MCF 10A (cell line): ENCODE results near the gene WRAP53. TPM values are rescaled to one million over a fixed set of nuclear protein-coding genes. Genes with fewer than 3 reads are reported as not detected.

Source experiments
- BruUV-seq: library from RNA; stranded (reverse); fragments of 400-500 nt; replicated peaks from 2 replicates; lab custom pipeline; 2021; lab: Mats Ljungman, UMichigan
- CTCF ChIA-PET: fragments of 300-600 bp; sonication (Branson Sonifier 250); formaldehyde crosslinking; extraction: SDS; loops from one replicate; lab custom pipeline; 2021; ENCODE audit warnings: antibody characterized with exemption, inconsistent platforms; lab: Yijun Ruan, JAX
- POLR2A ChIA-PET: fragments of 300-600, 350-650 bp; sonication (Branson Sonifier 250); formaldehyde crosslinking; extraction: SDS; loops from one replicate; lab custom pipeline; 2020; ENCODE audit warnings: antibody characterized with exemption, inconsistent platforms; lab: Yijun Ruan, JAX
- DNase-seq: peaks from one replicate; pipeline ENCODE4 v3.0.0-alpha.2; 2018; ENCODE audit not compliant: unreplicated experiment
- H3K27ac Mint-ChIP-seq: one replicate; pipeline ENCODE4 v1.8.0; 2022; ENCODE audit warnings: mild to moderate bottlenecking, low read depth, mixed read lengths; ENCODE audit not compliant: unreplicated experiment
- H3K27me3 Mint-ChIP-seq: one replicate; pipeline ENCODE4 v1.8.0; 2022; ENCODE audit warnings: mixed read lengths; ENCODE audit not compliant: insufficient read depth, unreplicated experiment
- H3K36me3 Mint-ChIP-seq: one replicate; pipeline ENCODE4 v1.8.0; 2022; ENCODE audit warnings: mild to moderate bottlenecking, moderate library complexity, mixed read lengths; ENCODE audit not compliant: insufficient read depth, unreplicated experiment
- H3K4me1 Mint-ChIP-seq: one replicate; pipeline ENCODE4 v1.8.0; 2022; ENCODE audit warnings: mixed read lengths; ENCODE audit not compliant: insufficient read depth, unreplicated experiment
- H3K4me3 Mint-ChIP-seq: one replicate; pipeline ENCODE4 v1.8.0; 2022; ENCODE audit warnings: mild to moderate bottlenecking, moderate library complexity, mixed read lengths; ENCODE audit not compliant: unreplicated experiment
- H3K9me3 Mint-ChIP-seq: one replicate; pipeline ENCODE4 v1.8.0; 2022; ENCODE audit warnings: mixed read lengths; ENCODE audit not compliant: unreplicated experiment
- CTCF ChIP-seq: fragments of 200-600 bp; IDR thresholded peaks from one replicate; pipeline ENCODE4 v1.8.0; 2022; ENCODE audit warnings: antibody characterized with exemption, mild to moderate bottlenecking; ENCODE audit not compliant: unreplicated experiment
- intact Hi-C: fragments of 100-400 bp; cut with micrococcal nuclease; formaldehyde crosslinking; loops from 2 replicates; pipeline ENCODE4 v1.14.1; 2022
- total RNA-seq: library from RNA; stranded (reverse); gene quantifications from 2 replicates; pipeline ENCODE4 v1.2.3, GENCODE V29; 2022

The WRAP53 gene
- total RNA-seq, 1 experiment from 2014 or later: 10.7 TPM

- ChIA-PET POLR2A (interaction anchor here (0.6 kb wide), 1 partner anchor 118 kb away, joined by 3 read pairs; no protein-coding TSS in a partner anchor), CTCF (interaction anchor here (0.6 to 5.5 kb wide), 5 partner anchors 83 to 554 kb away, joined by 3 to 36 read pairs (median 3); partner anchors contain the start of genes KDM6B and SLC25A35)
- intact Hi-C loops: no loop called here
- Mint-ChIP-seq H3K4me1 (peaks cover 6% of the 10 kb centered on the region), H3K36me3 (no peaks in the 10 kb centered on the region), H3K4me3 (peak overlapping the region; percentile 67), H3K27me3 (peaks cover 56% of the 10 kb centered on the region), H3K9me3 (no peaks in the 10 kb centered on the region), H3K27ac (peak overlapping the region; percentile 43)
- BruUV-seq: no TSS peak
- no peak for DNase-seq
- TF ChIP-seq CTCF: no peak
Observed at GRCh38 chr17:7740481-7741001, 52.3 kb downstream of the WRAP53 start.

- TF ChIP-seq CTCF: no peak
- DNase-seq: no peak
- H3K4me1 Mint-ChIP-seq: peaks cover 11% of the 10 kb centered on the region
- no peak overlapping the region for H3K4me3 Mint-ChIP-seq
- BruUV-seq: no TSS peak
- ChIA-PET CTCF (interaction anchor here (0.6 to 5.5 kb wide), 31 partner anchors 8 to 316 kb away, joined by 3 to 36 read pairs (median 5); partner anchors contain the start of genes KDM6B and WRAP53), POLR2A (interaction anchor here (1.1 to 2.2 kb wide), 7 partner anchors 11 to 114 kb away, joined by 3 to 14 read pairs (median 5); partner anchors contain the start of genes KDM6B and NAA38)
- intact Hi-C loops: loop anchor here (1.0 to 2.0 kb wide), 7 partner anchors 40 to 314 kb away; no protein-coding TSS in a partner anchor
- no peaks in the 10 kb centered on the region for H3K9me3 Mint-ChIP-seq
- no peaks in the 10 kb centered on the region for H3K36me3 Mint-ChIP-seq
- peaks cover 35% of the 10 kb centered on the region for H3K27me3 Mint-ChIP-seq
- H3K27ac Mint-ChIP-seq: no peak overlapping the region
Observed at GRCh38 chr17:7742729-7743128, 54.5 kb downstream of the WRAP53 start.

GRCh38 chr17:7744416-7744815 lies 56.1 kb downstream of the WRAP53 start:
- ChIA-PET POLR2A (interaction anchor here (0.7 to 1.5 kb wide), 4 partner anchors 9 to 99 kb away, joined by 3 to 14 read pairs (median 3); no protein-coding TSS in a partner anchor), CTCF (interaction anchor here (0.6 to 5.5 kb wide), 32 partner anchors 11 to 375 kb away, joined by 3 to 36 read pairs (median 5); partner anchors contain the start of genes KDM6B and TP53)
- intact Hi-C loops: no loop called here
- DNase-seq: no peak
- no TSS peak for BruUV-seq
- Mint-ChIP-seq H3K36me3 (no peaks in the 10 kb centered on the region), H3K4me3 (no peak overlapping the region), H3K9me3 (no peaks in the 10 kb centered on the region), H3K27me3 (peaks cover 18% of the 10 kb centered on the region), H3K27ac (no peak overlapping the region), H3K4me1 (peaks cover 11% of the 10 kb centered on the region)
- TF ChIP-seq CTCF: no peak

GRCh38 chr17:7745748-7746470 lies 57.6 kb downstream of the WRAP53 start:
- H3K27ac Mint-ChIP-seq: no peak overlapping the region
- CTCF ChIA-PET: interaction anchor here (0.7 to 4.2 kb wide), 8 partner anchors 9 to 322 kb away, joined by 3 to 32 read pairs (median 4); partner anchors contain the start of gene NAA38
- intact Hi-C loops: no loop called here
- no peaks in the 10 kb centered on the region for H3K9me3 Mint-ChIP-seq
- no peaks in the 10 kb centered on the region for H3K36me3 Mint-ChIP-seq
- peak; percentile 95 for DNase-seq
- POLR2A ChIA-PET: interaction anchor here (0.6 kb wide), 1 partner anchor 92 kb away, joined by 3 read pairs; no protein-coding TSS in a partner anchor
- H3K4me1 Mint-ChIP-seq: peaks cover 11% of the 10 kb centered on the region
- no peak overlapping the region for H3K4me3 Mint-ChIP-seq
- H3K27me3 Mint-ChIP-seq: peaks cover 3% of the 10 kb centered on the region
- no peak for TF ChIP-seq CTCF
- BruUV-seq: no TSS peak
